Bone marrow (tissue), 2 donors: Measurements from ENCODE around the gene SPATA2.
A peak's percentile ranks its signal among the peaks of the same experiment; 100 is the strongest.
"Not testable (repeated sequence)": the region's sequence is repeated elsewhere in the genome, so short reads cannot be mapped to it uniquely, and the experiment has no call there.

Experiments used
- DNase-seq, 2 donors: peaks; one replicate each; lab custom pipeline; 2025; lab: John Stamatoyannopoulos, UW

Gene SPATA2

GRCh38 chr20:49901588-49901987 lies 13.7 kb downstream of the SPATA2 start:
- DNase-seq = no peak

- no peak for DNase-seq
These were observed 15.6 kb downstream of the SPATA2 start for GRCh38 chr20:49899541-49900383.

- no peak for DNase-seq
These were observed 19.1 kb downstream of the SPATA2 start for GRCh38 chr20:49896204-49896603.

GRCh38 chr20:49895474-49896093 lies 19.7 kb downstream of the SPATA2 start:
- DNase-seq = not testable (repeated sequence)

GRCh38 chr20:49894073-49894470 lies 21.3 kb downstream of the SPATA2 start:
- DNase-seq = no peak

- DNase-seq = no peak
These were observed 21.9 kb downstream of the SPATA2 start for GRCh38 chr20:49893242-49894072.

GRCh38 chr20:49892817-49893216 lies 22.5 kb downstream of the SPATA2 start:
- DNase-seq = no peak

- no peak for DNase-seq
These were observed 23.1 kb downstream of the SPATA2 start for GRCh38 chr20:49892260-49892659.

- no peak for DNase-seq
These were observed 23.7 kb downstream of the SPATA2 start for GRCh38 chr20:49891476-49892110.

- DNase-seq = no peak
These were observed 24.6 kb downstream of the SPATA2 start for GRCh38 chr20:49890471-49891361.

GRCh38 chr20:49889935-49890333 lies 25.4 kb downstream of the SPATA2 start:
- no peak for DNase-seq

- DNase-seq = no peak
These were observed 26.1 kb downstream of the SPATA2 start for GRCh38 chr20:49889001-49889934.

- DNase-seq = peak in 1 of 2 donors; percentile 37
These were observed 26.9 kb downstream of the SPATA2 start for GRCh38 chr20:49888212-49889000.

GRCh38 chr20:49887251-49888211 lies 27.8 kb downstream of the SPATA2 start:
- DNase-seq = no peak

GRCh38 chr20:49886571-49887213 lies 28.6 kb downstream of the SPATA2 start:
- DNase-seq = no peak

- DNase-seq = no peak
These were observed 29.6 kb downstream of the SPATA2 start for GRCh38 chr20:49885558-49886332.
